Measurements from ENCODE around the gene HMX1.

The HMX1 gene

GRCh38 chr4:8869898-8870646 is 1.6 kb downstream of the HMX1 start:
- no peak for DNase-seq (ENCODE audit: low spot score)
- TF ChIP-seq CTCF (IDR thresholded peaks at IDR 0.05; ENCODE audit: extremely low read depth, missing control alignments) = no peak

DNA sequence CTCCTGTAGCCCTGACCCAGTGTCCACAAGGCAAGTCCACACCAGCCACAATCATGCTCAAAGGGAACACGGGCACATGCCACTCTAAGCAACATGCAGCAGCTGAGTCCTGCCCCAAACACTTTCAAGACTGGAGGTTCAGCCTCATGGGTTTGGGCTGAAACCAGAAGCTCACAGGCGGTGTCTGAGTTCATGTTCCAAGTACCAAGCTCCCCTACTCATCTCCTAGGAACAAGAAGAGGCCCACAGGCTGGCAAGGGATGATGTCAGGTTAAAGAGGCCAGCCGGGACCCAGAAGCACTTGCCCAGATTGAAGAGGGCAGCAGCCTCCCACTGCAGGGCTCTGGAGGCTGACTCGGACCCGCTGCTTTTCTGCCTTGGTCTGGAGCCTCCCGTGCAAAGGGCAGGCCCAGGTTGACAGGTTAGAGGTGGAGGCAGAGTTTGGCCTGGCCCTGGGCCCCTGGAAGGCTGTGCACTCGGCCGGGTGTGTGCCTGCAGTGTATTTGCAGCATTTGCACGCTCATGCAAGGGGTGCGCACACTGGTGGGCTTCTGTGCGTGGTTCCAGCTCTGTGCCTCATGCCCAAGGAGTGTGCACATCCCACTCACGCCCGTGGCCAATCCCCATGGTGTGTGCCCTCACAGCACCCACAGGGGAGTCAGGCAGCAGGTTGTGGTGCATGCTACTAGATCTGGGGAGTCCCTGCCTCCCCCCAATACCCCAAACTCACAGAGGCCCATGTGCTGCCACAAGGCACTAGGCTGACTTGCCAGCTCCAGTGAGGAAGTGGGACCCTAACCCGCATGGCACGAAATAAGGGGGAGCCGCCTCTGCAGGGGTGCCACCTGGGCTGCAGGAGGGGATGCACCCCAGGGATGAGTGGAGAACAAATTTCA is 2.4 kb downstream of the HMX1 start:
- peak; percentile 42 for DNase-seq (ENCODE audit: low spot score)
- TF ChIP-seq CTCF (IDR thresholded peaks at IDR 0.05; ENCODE audit: extremely low read depth, missing control alignments) = no peak

GRCh38 chr4:8868321-8869001 is 3.2 kb downstream of the HMX1 start:
- no peak for DNase-seq (ENCODE audit: low spot score)
- no peak for TF ChIP-seq CTCF (IDR thresholded peaks at IDR 0.05; ENCODE audit: extremely low read depth, missing control alignments)

DNA sequence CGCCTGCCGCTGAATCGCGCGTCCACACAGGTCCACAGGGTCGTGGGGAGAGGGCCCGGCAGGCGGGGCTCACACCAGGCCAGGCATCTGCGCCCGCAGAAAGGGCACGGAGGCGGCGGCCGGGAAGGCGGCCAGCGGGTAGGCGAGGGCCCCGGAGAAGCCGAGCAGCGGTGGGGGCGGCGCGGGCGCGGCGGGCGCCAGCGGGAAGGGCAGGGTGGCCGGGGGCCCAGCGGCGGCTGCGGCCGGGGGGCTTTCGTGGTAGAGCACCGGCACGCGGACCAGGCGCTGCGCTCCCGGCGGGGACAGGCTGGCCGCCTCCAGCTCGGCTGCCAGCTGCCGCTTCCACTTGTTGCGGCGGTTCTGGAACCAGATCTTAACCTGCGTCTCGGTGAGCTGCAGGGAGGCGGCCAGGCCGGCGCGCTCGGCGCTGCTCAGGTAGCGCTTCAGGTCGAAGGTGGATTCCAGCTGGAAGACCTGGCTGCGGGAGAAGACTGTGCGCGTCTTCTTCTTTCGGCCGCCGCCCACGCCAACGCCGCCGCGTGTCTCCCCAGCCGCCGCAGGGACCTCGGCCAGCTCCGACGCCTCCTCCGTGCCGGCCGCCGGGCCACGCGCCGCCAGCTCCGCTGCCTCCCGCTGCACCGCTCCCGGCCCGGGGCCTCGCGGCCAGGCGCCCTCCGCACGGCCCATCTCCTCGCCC is 3.9 kb downstream of the HMX1 start:
- no peak for DNase-seq (ENCODE audit: low spot score)
- no peak for TF ChIP-seq CTCF (IDR thresholded peaks at IDR 0.05; ENCODE audit: extremely low read depth, missing control alignments)

- TF ChIP-seq CTCF (IDR thresholded peaks at IDR 0.05; ENCODE audit: extremely low read depth, missing control alignments) = no peak
- peak; percentile 41 for DNase-seq (ENCODE audit: low spot score)
Measured at GRCh38 chr4:8866828-8867623, 4.6 kb downstream of the HMX1 start.

GRCh38 chr4:8866421-8866820 is 5.2 kb downstream of the HMX1 start:
- no peak for DNase-seq (ENCODE audit: low spot score)
- TF ChIP-seq CTCF (IDR thresholded peaks at IDR 0.05; ENCODE audit: extremely low read depth, missing control alignments) = no peak
